AG20443 (cell line): ENCODE data around the gene STAT5A.
"Not testable (repeated sequence)": the region's sequence is repeated elsewhere in the genome, so short reads cannot be mapped to it uniquely, and the experiment has no call there.

ENCODE experiments used
- DNase-seq: peaks from one replicate; pipeline ENCODE4 v3.0.0; 2012; ENCODE audit warnings: low spot score, mixed read lengths

The STAT5A gene

DNA sequence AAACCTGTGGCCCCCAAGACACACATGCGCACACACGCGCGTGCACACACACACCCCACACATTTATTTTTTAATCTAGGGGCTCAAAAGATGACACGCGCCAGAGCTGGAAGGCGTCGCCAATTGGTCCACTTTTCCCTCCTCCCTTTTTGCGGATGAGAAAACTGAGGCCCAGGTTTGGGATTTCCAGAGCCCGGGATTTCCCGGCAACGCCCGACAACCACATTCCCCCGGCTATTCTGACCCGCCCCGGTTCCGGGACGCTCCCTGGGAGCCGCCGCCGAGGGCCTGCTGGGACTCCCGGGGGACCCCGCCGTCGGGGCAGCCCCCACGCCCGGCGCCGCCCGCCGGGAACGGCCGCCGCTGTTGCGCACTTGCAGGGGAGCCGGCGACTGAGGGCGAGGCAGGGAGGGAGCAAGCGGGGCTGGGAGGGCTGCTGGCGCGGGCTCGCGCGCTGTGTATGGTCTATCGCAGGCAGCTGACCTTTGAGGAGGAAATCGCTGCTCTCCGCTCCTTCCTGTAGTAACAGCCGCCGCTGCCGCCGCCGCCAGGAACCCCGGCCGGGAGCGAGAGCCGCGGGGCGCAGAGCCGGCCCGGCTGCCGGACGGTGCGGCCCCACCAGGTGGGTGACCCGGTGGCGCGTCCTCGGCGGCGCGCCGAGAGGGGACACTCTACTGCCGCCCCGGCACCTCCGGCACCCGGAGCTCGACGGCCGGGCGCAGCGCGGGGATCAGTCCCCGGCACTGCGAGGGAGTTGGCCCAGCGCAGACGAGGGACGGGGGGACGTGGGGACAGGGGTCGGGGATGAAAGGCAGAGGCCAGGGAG lies at the start of gene STAT5A:
STAT5A (plus strand) TSS at position 522 of the 826 bp plus-strand sequence. CDS start 914 bp downstream, outside the sequence.
- DNase-seq: peak; percentile 93

DNA sequence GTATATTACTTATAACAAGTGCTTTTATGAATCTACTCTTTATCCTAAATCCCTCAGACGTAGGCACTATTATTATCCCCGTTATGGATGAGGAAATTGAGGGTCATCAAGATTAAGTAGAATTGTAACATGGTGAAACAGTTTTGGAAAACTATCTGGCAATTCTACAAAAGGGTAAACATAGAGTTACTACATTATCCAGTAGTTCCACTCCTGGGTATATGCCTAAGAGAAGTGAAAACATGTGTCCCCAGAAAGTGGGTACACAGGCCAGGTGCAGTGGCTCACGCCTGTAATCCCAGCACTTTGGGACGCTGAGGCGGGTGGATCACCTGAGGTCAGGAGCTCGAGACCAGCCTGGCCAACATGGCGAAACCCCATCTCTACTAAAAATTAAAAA lies 48.7 kb upstream of the STAT5A start:
- DNase-seq: not testable (repeated sequence)

- DNase-seq: no peak
Observed at GRCh38 chr17:42240201-42240600, 48.1 kb upstream of the STAT5A start.

- DNase-seq: not testable (repeated sequence)
Observed at GRCh38 chr17:42240863-42241262, 47.4 kb upstream of the STAT5A start.

GRCh38 chr17:42241871-42242270 lies 46.4 kb upstream of the STAT5A start:
- DNase-seq: no peak

DNA sequence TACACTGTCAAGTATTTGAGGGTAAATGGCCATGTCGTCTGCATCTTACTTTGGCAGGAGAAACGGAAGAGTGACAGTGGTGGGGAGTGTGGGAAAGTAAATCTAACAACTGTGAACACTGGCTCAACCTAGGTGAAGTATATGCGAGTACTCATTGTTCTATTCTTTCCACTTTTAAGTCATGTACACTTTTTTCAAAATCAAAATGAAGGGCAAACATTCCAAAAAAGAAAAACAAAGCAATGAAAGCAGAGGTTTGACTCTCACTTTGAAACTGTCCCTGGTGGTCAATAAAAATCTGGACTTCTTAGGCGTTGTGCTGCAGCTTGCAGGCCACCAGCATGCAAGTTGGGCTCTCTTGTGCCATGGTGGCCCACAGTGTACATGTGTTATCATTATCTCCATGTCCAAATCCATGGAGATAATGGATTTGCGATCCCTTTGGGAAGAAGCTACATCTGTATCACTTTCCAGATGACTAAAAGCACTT lies 44.8 kb upstream of the STAT5A start:
- DNase-seq: no peak

GRCh38 chr17:42244116-42244515 lies 44.2 kb upstream of the STAT5A start:
- not testable (repeated sequence) for DNase-seq

GRCh38 chr17:42245183-42245582 lies 43.1 kb upstream of the STAT5A start:
- DNase-seq: not testable (repeated sequence)

GRCh38 chr17:42246515-42246914 lies 41.8 kb upstream of the STAT5A start:
- no peak for DNase-seq

DNA sequence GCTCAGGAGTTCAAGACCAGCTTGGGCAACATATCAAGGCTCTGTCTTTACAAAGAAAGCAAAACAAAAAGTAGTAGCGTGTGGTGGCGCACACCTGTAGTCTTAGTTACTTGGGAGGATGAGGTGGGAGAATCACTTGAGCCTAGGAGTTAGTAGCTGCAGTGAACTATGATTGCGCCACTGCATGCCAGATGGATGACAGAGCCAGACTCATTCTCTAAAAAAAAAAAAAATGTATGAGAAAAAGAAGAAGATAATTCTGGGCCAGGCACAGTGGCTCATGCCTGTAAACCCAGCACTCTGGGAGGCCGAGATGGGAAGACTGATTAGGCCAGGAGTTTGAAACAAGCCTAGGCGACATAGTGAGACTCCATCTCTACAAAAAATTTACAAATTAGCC lies 40.6 kb upstream of the STAT5A start:
- no peak for DNase-seq

DNA sequence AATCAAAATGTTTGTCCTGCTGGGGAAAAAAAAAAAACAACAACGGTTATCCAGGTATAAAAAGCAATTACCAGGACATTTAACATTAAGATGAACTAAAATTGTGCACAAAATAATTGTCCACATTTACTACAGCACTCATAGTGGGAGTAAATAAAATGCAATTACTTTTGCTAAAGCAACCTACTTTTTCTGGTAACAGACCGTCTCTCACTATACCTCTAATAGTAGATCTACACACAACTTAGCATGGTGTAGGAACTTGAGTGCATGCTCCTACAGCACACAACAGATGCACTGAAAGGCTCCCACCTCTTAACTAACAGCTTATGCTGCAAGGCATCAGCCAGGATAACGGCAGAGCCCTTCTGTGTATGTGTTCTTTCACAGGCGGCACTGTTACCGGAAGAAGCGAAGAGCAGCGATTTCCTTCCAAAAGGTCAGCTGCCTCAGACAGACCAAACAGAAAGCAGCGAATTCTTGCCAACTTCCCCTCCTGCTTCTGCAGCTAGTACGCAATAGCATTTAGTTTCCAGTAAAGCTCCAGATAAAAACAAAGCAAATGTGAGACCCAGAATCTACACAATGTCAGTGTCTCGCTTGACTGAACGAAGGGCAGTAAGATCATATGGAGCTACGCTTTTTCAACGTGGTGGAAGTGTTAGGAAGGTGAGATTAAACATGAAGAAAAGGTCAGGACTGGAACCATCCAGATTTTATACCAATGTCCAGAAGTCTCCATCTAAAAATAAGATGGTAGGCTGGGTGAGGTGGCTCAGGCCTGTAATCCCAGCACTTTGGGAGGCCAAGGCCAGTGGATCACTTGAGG lies 39.7 kb upstream of the STAT5A start:
- peak; percentile 85 for DNase-seq

- no peak for DNase-seq
Observed at GRCh38 chr17:42249681-42250446, 38.4 kb upstream of the STAT5A start.

GRCh38 chr17:42251115-42251514 lies 37.2 kb upstream of the STAT5A start:
- DNase-seq: no peak

DNA sequence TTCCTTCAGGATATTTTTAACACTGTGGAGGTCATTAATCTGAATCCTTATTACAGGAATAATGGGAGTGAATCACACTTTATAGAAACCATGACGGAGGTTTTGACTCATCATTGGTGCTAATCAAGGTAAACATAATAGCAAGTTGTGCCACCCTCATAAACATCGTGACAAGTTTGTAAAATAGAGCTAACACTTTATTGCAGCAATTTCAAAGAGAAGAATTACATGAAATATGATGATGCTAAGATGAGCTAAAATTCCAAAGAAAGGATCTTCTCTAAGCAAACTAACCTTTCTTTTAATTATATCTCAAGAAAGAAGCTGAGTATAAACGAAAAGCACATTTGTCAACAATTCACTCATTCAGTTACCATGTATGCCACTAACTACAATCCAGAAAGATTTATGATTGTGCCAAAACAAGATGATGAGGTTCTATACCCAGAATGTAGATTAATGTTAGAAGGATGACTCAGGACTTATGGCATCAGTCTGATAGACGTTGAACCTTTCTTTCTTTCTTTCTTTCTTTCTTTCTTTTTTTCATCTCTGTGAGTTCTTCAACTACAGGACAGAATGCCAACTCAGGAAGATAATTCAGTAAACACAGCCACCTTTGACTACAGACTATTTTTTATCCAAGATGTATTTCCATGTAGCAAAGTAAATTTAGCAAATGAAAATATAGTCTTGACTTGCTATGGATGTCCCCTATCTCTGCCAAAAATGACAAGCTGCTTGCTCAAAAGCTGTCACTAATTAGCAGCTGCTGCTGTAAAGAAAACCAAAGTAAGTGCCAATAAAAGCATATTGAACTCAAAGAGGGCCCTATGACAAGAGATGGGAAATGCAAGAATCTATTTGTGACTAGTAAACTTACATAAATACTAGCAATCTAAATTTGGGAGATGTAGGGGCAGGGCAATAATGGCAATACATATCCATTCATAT lies 35.4 kb upstream of the STAT5A start:
- no peak for DNase-seq

DNA sequence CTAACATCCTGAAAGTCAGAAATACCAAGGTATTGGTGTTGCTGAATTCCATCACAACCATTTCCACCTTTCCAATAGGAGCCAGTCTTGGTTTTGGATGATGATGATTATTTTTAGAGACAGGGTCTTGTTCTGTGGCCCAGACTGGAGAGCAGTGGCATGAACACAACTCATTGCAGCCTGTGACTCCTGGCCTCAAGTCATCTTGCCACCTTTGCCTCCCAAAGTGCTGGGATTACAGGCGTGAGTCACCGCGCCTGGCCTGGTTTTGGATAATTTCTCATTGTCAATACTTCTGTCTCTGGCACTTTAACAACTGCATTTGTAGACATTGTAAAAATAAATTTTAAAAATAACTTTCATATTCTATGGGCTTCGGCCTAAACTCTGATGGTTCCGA lies 34.7 kb upstream of the STAT5A start:
- no peak for DNase-seq

DNA sequence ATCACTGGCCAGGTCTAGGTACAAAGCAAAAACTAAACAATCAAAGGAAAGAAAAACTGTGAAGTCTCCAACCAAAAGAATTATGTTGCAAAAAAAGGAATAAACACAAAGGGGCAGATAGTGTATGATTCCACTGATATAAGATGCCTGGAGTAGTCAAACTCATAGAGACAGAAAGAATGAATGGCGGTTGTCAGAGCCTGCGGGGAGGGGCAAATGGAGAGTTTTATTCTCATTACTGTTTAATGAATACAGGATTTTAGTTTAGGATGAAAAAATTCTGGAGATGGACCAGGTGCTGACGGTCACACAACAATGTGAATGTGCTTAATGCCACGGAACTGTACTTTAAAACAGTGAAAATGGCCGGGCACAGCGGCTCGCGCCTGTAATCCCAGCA lies 32.9 kb upstream of the STAT5A start:
- DNase-seq: no peak

GRCh38 chr17:42260318-42260717 lies 28.0 kb upstream of the STAT5A start:
- no peak for DNase-seq

- not testable (repeated sequence) for DNase-seq
Observed at GRCh38 chr17:42264366-42264765, 23.9 kb upstream of the STAT5A start.

DNA sequence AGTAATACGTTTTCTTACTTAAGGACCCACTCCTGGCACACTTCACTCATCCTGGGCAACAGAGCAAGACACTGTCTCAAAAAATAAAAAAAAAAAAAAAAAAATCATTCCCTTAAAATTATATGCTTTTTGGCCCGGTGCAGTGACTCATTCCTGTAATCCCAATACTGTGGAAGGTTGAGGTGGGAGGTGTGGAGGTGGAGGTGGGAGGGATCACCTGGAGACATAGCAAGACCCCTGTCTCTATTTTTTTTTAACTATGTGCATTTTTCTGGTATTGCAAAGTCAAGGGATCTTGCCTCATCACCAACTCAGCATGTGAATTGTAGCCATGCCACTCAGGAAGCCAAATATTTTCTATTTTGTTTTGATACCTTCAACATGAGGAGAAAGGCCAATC lies 21.8 kb upstream of the STAT5A start:
- DNase-seq: no peak

DNA sequence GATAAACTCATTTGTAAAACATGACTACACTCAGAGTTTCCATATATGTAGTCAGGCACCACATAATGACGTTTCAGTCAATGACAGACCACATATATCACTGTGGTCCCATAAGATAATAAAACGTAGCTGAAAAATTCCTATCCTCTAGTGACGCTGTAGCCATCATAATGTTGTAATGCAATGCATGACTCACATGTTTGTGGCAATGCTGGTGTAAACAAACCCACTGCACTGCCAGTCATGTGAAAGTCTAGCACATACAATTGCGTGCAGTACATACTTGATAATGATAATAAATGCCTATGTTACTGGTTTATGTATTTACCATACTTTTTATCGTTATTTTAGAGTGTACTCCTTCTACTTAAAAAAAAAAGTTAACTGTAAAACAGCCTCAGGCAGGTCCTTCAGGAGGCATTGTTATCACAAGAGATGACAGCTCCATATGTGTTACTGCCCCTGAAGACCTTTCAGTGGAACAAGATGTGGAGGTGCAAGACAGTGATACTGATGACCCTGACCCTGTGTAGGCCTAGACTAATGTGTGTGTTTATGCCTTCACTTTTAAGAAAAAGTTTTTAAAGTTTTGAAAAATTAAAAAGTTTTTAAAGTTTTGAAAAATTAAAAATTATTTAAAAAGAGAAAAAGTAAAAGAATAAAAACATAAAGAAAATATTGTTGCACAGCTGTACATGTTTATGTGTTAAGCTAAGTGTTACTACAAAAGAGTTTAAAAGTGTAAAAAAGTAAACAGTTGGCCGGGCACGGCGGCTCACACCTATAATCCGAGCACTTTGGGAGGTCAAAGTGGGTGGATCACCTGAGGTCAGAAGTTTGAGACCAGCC lies 21.2 kb upstream of the STAT5A start:
- DNase-seq: peak; percentile 16
